Inflammatory macrophage treated with lipopolysaccharide for 1 hour (primary cell): ENCODE results near the gene MLXIPL.
"Not testable (repeated sequence)": the region's sequence is repeated elsewhere in the genome, so short reads cannot be mapped to it uniquely, and the experiment has no call there.

ENCODE experiments used
- DNase-seq, 2 donors: peaks; one replicate each; pipeline ENCODE4 v3.0.0-alpha.2; 2020 to 2022

Gene MLXIPL

DNA sequence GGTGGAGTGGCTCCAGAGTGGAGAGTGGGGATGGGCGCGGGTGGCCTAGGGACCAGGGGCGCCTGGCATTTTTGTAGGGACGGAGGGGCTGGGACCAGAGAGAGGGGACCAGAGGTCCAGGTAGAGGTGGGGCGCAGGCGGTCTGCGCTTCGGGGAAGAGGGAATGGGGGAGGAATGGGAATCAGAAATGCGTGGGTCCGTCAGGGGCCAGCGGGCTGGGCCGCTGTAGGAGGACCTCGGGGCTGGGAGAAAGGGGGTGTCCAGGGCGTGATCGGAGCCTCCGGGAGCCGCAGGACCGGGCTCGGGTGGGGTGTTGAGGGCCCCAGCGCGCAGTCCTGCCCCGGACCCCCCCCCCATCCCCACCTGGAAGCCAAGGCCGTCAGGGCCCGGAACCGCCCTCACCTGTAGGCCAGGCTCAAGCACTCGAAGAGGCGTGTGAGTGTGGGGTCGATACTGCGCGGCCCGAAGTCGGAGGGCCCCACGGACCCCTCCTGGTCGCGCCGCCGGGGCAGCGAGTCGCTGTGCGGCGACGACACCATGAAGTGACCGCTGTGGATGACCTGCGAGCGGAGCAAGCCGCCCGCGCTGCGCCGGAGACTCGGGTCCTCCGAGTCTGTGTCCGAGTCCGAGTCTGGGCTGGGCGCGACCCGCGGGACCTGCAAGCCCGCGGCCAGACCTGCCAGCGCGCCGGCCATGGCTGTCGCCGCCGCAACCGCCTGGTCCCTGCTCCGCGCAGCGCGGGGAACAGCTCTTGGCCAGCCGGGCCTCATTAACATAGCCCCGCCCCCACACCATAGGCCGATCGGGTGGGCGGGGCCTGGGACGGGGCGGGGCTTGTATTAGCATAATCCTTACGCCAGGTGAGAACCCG lies at the start of gene MLXIPL:
TSS of gene MLXIPL (minus strand) at position 725 of the 871 bp plus-strand sequence. CDS start at position 695, 30 bp downstream.
- DNase-seq: peak; percentile 56 to 80

- no peak for DNase-seq
Observed at GRCh38 chr7:73671857-73672445, 47.6 kb upstream of the MLXIPL start.

DNA sequence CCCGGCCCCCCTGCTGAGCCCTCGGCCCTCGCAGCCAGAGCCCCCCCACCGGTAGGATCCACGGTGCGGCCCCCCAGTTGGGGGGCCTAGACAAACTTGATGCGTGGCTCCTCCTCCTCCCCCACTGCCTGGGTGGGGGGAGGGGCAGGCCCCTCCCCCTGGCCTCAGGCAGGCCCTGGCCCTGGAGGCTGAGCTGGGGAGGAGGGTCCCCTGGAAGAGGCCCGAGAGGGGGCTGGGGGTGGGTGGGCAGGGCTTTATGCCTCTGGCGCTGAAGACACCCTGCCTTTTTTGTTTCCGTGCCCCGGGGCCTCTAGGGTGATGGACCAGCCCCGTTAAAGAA lies 47.0 kb upstream of the MLXIPL start:
- no peak for DNase-seq

GRCh38 chr7:73669858-73670385 lies 45.6 kb upstream of the MLXIPL start:
- no peak for DNase-seq

DNA sequence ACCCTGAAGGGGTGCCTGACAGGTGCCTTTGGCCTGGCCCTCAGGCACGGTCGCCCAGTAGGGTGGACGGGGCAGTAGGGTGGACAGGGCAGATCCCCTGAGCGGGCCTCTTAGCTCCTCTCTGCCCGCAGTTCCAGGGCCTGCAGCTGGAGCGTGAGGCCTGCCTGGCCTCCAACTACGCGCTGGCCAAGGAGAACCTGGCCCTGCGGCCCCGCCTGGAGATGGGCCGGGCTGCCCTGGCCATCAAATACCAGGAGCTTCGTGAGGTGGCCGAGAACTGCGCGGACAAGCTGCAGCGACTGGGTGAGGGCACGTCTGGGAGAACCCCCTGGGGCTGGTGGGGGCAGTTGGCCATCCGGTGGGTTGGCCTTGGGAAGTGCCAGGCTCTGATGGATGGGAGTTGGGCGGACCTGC lies 45.0 kb upstream of the MLXIPL start:
- DNase-seq: no peak

GRCh38 chr7:73668886-73669230 lies 44.5 kb upstream of the MLXIPL start:
- no peak for DNase-seq

DNA sequence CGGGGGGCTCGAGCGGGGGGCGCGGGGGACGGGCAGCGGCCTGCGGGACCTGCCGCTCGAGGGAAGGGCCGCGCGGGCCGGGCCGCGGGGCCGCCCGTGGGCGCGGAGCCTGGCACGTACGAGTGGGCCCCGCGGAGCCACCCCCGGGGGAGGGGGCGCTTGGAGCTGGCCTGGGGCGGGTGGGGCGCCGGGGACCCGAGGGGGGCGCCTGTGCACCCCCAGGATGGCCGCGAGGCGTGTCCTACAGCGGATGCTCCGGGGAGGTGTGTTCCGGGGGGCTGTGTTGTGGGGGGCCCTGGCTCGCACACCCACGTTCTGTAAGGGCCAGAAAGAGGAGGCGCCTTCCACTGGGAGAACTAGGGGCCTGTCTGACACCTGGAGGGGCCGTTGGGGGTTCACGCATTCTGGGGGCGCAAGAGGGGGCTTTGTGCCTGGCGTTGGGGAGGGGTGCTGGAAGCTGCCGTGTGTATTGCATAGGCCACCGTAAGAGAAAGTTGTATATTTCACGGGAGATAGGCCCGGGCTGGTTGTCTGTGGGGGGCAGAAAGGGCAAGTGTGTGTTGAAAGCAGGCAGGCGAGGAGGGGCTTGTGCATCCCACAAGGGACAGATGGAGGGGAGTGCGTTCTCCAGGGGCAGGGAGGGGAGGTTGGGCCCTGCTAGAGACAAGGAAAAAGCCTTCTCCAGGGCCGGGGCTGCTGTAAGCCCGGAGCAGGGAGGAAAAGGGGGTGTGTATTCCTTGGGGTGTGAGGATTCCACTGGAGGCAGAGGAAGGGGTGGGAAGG lies 44.0 kb upstream of the MLXIPL start:
- DNase-seq: no peak

GRCh38 chr7:73667344-73668102 lies 43.2 kb upstream of the MLXIPL start, which contains the start of gene VPS37D:
TSS of gene VPS37D (plus strand) at chr7:73667831. CDS start at chr7:73667959, 128 bp downstream.
- DNase-seq: peak; percentile 70 to 97

DNA sequence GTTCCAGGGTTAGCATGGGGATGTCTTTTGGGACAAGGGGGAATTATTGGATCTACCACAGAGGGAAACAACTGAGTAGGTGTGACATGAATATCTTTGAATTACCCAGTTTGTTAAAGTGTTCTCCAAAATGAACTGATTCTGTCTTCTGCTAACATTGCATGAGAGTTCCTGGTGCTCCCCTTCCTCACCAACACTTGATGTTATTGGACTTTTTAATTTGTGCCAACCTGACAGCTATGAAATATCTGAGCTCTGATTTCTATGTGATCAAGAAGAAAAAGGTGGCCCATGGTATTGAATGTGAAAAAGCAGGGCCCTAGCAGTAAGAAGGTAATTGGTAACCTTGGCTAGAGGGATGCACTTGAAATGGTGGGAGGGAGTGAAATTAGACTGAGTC lies 38.7 kb upstream of the MLXIPL start:
- DNase-seq: no peak

- not testable (repeated sequence) for DNase-seq
Observed at GRCh38 chr7:73660594-73660993, 36.3 kb upstream of the MLXIPL start.

- no peak for DNase-seq
Observed at GRCh38 chr7:73659983-73660382, 35.7 kb upstream of the MLXIPL start.

DNA sequence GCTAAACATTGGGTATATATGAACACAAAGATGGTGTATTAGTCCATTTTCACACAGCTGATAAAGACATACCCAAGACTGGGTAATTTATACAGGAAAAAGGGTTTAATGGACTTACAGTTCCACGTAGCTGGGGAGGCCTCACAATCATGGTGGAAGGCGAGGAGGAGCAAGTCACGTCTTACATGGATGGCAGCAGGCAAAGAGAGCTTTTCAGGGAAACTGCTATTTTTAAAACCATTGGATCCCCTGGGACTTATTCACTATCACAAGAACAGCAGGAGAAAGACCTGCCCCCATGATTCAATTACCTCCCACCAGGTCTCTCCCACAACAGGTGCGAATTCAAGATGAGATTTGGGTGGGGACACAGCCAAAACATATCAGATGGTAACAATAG lies 31.0 kb upstream of the MLXIPL start:
- not testable (repeated sequence) for DNase-seq

GRCh38 chr7:73652541-73652949 lies 28.2 kb upstream of the MLXIPL start:
- no peak for DNase-seq

DNA sequence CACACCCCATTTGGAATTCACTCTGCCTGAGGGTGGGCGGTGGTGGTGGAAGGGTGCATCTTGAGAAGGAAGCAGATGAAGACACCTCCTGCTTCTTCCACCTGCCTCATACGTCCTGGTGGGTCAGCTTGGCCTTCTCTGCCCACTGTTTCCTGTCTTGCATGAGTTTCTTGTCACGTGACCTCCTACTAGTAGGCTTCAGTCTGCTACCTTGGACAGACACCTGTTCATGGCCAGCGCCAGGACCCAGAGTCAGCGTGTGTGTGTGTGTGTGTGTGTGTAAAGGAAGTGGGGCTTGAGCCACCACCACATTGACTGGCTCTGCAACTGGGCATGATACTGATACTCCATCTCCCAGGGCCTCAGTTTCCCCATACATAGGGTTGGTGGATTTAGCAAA lies 26.2 kb upstream of the MLXIPL start:
- DNase-seq: no peak

DNA sequence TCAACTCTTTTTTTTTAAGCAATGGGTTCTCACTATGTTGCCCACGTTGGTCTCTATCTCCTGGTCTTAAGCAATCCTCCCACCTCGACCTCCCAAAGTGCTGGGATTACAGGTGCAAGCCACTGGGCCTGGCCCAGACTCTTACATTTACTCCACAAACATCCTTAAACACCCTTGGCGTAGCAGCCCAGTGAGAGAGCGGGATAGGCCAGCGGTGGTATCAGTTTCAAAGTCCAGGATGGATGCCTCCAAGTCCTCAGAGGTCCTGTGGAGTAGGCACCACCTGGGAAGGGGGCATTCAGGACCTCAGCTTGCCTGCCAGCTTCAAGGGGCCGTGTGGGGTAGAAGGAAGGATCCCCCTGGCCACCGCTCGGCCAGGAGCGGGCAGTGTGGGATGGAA lies 25.3 kb upstream of the MLXIPL start:
- DNase-seq: no peak

GRCh38 chr7:73648593-73649332 lies 24.4 kb upstream of the MLXIPL start:
- DNase-seq: no peak

DNA sequence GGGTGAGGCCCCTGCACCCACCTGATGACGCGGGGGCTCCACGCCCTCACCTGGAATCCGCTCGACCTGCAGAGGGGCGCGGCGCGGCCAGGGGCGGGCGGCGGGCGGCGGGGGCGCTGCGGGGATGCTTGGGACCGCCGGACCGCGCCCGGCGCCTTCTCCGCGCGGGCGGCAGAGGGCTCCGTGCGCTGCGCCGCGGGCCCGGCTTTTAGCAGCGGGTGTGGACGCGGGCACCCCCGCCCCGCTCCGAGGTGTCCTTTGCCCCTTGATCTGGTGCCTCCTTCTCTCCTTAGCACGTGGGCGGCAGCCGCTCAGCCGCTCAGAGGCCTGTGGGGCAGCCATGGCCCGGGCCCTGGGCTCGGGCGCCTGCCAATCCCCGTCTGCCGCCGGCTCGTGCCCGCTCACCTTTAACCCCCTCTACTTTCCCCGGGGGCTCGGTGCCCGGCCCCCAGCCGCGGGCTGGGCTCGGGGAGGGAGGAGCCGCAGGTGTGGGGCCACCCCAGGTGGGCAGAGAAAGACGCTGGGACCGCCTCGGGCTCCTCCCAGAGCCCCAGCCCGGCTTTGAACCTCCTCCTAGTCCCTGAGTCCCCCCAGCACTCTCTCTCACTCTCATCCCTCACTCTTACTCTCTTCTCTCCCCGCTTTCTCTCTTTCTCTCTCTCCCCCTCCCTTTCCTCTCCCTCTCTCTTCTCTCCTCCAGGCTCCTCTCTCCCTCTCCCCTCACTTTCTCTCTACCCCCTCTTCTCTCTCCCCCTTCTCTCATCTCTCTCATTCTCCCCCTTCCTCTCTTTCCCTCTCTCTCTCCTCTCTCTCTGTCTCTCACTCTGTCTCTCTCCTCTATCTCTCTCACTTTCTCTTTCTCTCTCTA lies 23.6 kb upstream of the MLXIPL start:
- DNase-seq: no peak

- no peak for DNase-seq
Observed at GRCh38 chr7:73646785-73647724, 22.7 kb upstream of the MLXIPL start.

DNA sequence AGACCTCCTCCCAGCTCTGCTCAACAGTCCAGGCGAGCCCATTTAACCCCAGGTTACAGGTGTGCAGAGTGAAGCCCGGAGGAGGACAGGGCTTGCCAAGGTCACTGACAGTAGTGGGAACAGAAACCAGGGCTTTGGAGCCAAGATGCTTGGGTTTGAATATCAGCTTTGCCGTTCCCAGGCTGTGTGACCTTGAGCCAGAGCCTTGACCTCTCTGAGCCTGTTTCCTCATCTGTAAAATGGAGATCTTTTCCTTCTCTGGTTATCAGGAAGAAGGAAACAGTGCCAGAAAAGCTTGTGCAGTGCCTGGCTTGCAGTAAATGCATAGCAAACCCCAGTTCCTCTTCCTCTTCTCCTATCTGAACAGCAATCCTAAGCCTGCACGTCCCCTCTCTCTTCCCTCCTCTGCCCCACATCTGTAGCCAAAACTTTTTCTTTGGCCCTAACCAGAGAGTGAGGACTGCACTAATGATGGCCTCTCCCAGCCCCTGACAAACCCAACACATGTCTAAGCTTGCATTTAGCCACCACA lies 21.4 kb upstream of the MLXIPL start:
- DNase-seq: peak in 1 of 2 donors; percentile 17
